HG02798 (cell line): ENCODE data around the gene VSNL1.

Experiments used
- ATAC-seq: cut with Tn5 transposase; IDR thresholded peaks from one replicate; pipeline ENCODE4 v1.9.1; 2021; ENCODE audit warnings: mild to moderate bottlenecking; ENCODE audit not compliant: unreplicated experiment, poor library complexity

VSNL1 gene

GRCh38 chr2:17540093-17540812 lies at the start of gene VSNL1:
Gene VSNL1, plus strand, starts transcription at chr2:17540696. Its CDS starts 51,379 bp downstream, at chr2:17592075.
- no peak for ATAC-seq

GRCh38 chr2:17495590-17495989 lies 44.9 kb upstream of the VSNL1 start:
- ATAC-seq, result no peak

DNA sequence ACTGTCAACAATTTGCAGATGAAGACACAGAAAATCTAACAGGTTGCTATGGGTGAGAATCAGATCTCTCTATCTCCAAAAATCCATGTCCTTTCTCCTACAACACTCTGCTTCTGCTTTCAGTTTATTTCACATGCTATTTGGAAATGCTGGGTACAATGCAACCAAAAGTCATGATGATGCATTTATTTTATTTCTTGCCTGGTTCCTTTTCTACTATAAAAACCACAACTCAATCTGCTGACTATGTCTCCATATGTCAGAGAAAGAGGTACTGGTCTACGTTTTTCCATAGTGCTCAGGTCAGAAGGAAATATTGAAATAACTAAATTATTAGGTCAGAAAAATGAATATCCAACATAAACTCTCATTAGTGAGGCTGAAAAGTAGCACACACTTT lies 42.8 kb upstream of the VSNL1 start:
- ATAC-seq, result no peak

GRCh38 chr2:17506736-17507616 lies 33.5 kb upstream of the VSNL1 start:
- ATAC-seq, result no peak

DNA sequence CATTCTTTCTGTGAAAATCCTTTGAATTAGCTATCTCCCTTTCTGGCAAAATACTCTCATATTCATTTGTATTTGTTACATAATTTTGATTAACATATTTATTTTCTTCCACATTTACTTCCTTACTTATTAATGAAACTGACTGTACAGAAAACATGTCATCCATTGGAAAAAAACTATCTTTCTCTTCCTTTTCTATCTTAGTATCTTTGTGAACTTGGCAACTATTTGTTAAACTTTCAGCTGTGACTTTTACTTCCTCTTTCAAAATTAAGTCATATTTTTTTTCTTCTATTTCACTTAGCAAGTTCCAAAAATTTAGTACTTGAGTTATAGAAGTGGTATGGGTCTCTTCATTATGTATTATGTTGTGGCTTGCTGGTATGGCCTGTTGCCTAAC lies 24.8 kb upstream of the VSNL1 start:
- peak; percentile 22 for ATAC-seq

DNA sequence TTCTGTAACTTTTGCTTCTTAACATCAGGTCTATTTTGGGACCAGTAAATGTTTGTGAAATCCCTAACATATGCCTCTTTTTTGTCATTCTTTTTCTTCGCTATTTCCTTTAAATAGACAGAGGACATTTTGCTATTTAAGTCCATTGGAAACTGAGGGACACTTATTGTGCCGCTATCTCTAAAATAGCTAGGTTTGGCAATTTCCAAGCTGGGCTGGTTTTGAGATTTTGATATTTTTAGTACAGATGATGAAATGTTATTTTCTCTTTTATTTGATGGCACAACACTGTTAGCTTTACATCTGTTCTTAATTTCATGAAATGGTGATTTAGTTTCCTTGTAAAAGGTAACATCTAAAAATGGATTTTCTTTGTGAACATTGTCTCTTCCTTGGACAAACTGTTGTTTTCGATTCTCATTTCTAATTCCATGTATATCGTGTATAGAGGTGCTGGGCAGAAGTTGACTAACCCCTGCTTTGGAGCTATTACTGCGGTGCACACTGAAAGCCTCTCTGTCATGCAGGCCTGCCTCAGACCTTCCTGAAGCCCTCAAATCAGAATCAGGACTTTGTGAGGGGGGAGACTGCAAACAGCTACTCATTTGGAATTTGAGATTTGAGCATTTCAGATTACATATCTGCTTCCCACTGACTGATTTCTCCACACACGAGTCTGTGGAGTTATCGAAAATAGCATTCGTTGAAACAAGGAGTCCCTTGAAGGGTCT lies 22.9 kb upstream of the VSNL1 start:
- peak; percentile 3 for ATAC-seq

GRCh38 chr2:17518212-17519154 lies 22.0 kb upstream of the VSNL1 start, which contains the start of gene RAD51AP2:
Gene RAD51AP2, minus strand, starts transcription at chr2:17518440. Its CDS starts 25 bp downstream, at chr2:17518415.
- ATAC-seq, result peak; percentile 90

- ATAC-seq, result no peak
Measured at GRCh38 chr2:17519486-17519885, 21.0 kb upstream of the VSNL1 start.

GRCh38 chr2:17520761-17521160 lies 19.7 kb upstream of the VSNL1 start:
- peak; percentile 39 for ATAC-seq

DNA sequence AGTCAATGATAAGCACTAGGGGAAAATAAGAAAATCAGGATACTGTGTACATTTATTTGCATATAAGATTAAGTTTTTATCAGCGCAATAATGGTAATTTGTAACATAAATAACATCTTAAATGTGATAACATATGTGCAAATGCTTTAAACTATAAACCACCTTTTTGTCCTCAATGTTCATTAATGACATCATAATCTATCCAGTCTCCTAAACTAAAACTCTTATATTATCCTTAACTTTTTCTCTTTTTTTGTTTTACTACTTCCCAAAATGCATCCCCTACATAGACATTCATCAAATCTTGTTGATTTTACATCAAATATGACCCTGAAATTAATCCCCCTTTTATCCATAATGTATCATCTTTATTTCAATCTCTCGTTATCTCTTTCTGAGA lies 18.9 kb upstream of the VSNL1 start:
- no peak for ATAC-seq

DNA sequence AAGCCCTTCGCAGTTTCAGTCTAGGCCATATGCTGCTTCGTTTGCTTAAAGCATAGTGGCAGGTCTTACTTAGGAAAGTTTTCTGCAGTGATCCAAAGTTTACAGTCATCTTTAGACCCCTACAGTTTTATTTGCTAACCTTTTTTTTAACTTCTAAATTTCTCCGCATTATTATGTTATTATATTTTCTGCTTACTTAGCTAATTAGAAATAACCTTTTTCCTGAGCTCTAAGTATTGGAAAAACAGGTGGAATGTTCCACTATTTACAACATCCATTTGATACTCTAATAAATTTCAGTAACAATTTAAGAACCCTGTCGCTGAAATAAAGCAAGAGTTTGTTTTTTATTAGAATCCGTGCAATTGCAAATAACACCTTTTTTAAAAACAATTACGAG lies 18.2 kb upstream of the VSNL1 start:
- no peak for ATAC-seq

GRCh38 chr2:17529771-17530170 lies 10.7 kb upstream of the VSNL1 start:
- ATAC-seq, result no peak

DNA sequence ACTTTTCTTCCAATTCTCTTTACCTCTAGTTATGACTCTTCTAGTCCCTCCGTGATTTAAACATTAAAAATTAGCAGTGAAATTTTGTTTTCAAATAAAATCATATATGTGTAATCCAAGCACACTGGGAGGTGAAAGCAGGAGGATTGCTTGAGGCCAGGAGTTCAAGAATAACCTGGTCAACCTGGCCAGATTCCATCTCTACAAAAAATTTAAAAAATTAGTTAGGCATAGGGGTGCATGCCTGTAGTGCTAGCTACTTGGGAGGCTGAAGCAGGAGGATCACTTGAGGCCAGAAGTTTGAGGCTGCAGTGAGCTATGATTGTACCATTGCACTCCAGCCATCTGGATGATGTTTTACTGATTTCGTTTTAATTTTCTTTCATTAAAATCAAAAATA lies 7.0 kb upstream of the VSNL1 start:
- ATAC-seq, result no peak

- no peak for ATAC-seq
Measured at GRCh38 chr2:17536416-17536815, 4.1 kb upstream of the VSNL1 start.

- peak; percentile 37 for ATAC-seq
Measured at GRCh38 chr2:17538022-17538843, 2.3 kb upstream of the VSNL1 start.

DNA sequence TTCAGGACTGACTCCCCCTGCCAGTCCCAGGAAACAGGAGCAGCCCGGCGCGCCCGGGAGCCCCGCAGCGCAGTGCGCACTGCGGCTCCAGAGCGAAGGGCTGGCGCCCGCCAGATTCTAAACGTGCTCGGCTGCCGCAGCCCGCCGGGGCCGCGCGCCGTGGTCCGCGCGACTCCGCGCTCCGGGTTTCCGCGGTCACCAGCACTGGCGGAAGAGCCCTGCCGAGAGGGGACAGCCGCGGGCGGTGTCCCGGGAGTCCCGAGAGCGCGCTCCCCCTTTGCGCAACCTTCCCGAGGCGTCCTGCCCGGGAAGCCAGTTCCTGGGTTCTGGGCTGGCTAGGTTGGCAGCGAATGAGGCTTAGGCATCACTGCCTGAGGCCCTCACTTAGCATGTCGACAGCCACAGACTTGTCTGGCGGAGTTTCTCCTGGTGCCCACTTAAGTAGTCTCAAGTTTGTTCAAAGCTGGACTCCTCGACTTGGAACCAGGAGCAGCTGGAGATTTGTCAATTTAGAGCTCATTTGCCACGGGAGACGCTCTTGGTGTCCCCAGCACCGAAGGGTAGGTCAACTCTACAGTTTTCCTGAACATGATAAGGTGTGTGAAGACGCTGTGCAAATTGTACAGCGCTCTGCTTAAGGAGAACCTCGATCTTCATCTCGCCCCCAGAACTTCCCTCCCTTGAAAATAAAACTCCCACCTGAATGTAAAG lies 1.5 kb upstream of the VSNL1 start:
- peak; percentile 56 for ATAC-seq

GRCh38 chr2:17539611-17540092 lies 844 bp upstream of the VSNL1 start:
- ATAC-seq, result no peak
